K562 (cell line): ENCODE results near the gene CARMIL1. TPM values are rescaled to one million over a fixed set of nuclear protein-coding genes. Genes with fewer than 3 reads are reported as not detected.

ENCODE experiments used
- ATF2 ChIP-seq: sonication (generic); formaldehyde crosslinking; IDR thresholded peaks from 2 replicates; pipeline ENCODE4 v1.8.1; 2022; ENCODE audit warnings: missing genetic modification reagents
- BRD9 ChIP-seq: fragments of 450-650 bp; IDR thresholded peaks from 2 replicates; pipeline ENCODE4 v1.6.1; 2018; ENCODE audit warnings: low read depth; ENCODE audit not compliant: partially characterized antibody
- DNMT1 ChIP-seq: fragments of 450-650 bp; IDR thresholded peaks from 2 replicates; pipeline ENCODE4 v1.6.1; 2016; ENCODE audit warnings: antibody characterized with exemption, mild to moderate bottlenecking
- FOXA1 ChIP-seq: fragments of 450-650 bp; IDR thresholded peaks from 2 replicates; pipeline ENCODE4 v1.6.1; 2016; ENCODE audit warnings: mild to moderate bottlenecking, borderline replicate concordance
- GMEB1 ChIP-seq: fragments of 250-450 bp; sonication (Bioruptor Pico); IDR thresholded peaks from 2 replicates; pipeline ENCODE4 v1.4.0; 2020; ENCODE audit warnings: mild to moderate bottlenecking
- ID3 ChIP-seq, 2 experiments: fragments of 250-450 bp in 1 of 2; fragments of 450-650 bp in 1 of 2; sonication (Bioruptor Pico) in 1 of 2; IDR thresholded peaks; 2 replicates each; pipeline versions ENCODE4 v1.6.1 to v1.8.0; 2016 to 2021; ENCODE audit warnings: mild to moderate bottlenecking in 2 of 2, moderate library complexity in 2 of 2, missing compliant biosample characterization in 1 of 2, missing genetic modification characterization in 1 of 2
- NFATC3 ChIP-seq: fragments of 450-650 bp; IDR thresholded peaks from 2 replicates; pipeline ENCODE4 v1.6.1; 2017; ENCODE audit warnings: mild to moderate bottlenecking
- NFIC ChIP-seq: fragments of 450-650 bp; IDR thresholded peaks from 2 replicates; pipeline ENCODE4 v1.6.1; 2017; ENCODE audit warnings: mild to moderate bottlenecking, inconsistent platforms
- PKNOX1 ChIP-seq: fragments of 450-650 bp; IDR thresholded peaks from 2 replicates; pipeline ENCODE4 v1.6.1; 2016
- POLR2AphosphoS5 ChIP-seq: IDR thresholded peaks from 2 replicates; pipeline ENCODE4 v1.6.1; 2011; ENCODE audit warnings: mild to moderate bottlenecking, low read depth, low read length, moderate library complexity; ENCODE audit not compliant: control insufficient read depth, insufficient read depth
- POLR2B ChIP-seq: fragments of 450-650 bp; IDR thresholded peaks from 2 replicates; pipeline ENCODE4 v1.6.1; 2018; ENCODE audit warnings: low read depth; ENCODE audit not compliant: partially characterized antibody
- RBM39 ChIP-seq: fragments of 200-400 bp; formaldehyde crosslinking; optimal IDR thresholded peaks from 2 replicates; pipeline ENCODE3; 2018; ENCODE audit warnings: low read depth, low read length
- SIX5 ChIP-seq, 2 experiments: IDR thresholded peaks; 2 replicates each; pipeline ENCODE4 v1.6.1; 2011; ENCODE audit warnings: low read length in 2 of 2, borderline replicate concordance in 1 of 2, low read depth in 1 of 2, mild to moderate bottlenecking in 1 of 2, moderate library complexity in 1 of 2; ENCODE audit not compliant: insufficient read depth in 1 of 2
- SMARCA4 ChIP-seq: fragments of 450-650 bp; IDR thresholded peaks from 2 replicates; pipeline ENCODE4 v1.6.1; 2016
- TAL1 ChIP-seq: fragments of 450-650 bp; IDR thresholded peaks from 2 replicates; pipeline ENCODE4 v1.6.1; 2016; ENCODE audit warnings: mild to moderate bottlenecking
- THRAP3 ChIP-seq: fragments of 450-650 bp; IDR thresholded peaks from 2 replicates; pipeline ENCODE4 v1.6.1; 2016; ENCODE audit warnings: mild to moderate bottlenecking, inconsistent platforms, borderline replicate concordance
- TRIM24 ChIP-seq, 2 experiments: fragments of 450-650 bp; IDR thresholded peaks; 2 replicates each; pipeline ENCODE4 v1.6.1; 2016
- VEZF1 ChIP-seq: fragments of 200-800 bp; sonication (Bioruptor generic); IDR thresholded peaks from 2 replicates; pipeline ENCODE4 v1.6.1; 2017; ENCODE audit warnings: missing genetic modification characterization, missing compliant biosample characterization
- ZNF12 ChIP-seq: sonication (generic); formaldehyde crosslinking; IDR thresholded peaks from 2 replicates; pipeline ENCODE4 v1.4.0; 2020; ENCODE audit warnings: mild to moderate bottlenecking, missing genetic modification reagents
- ZNF445 ChIP-seq: fragments of 250-450 bp; sonication (Bioruptor Pico); IDR thresholded peaks from 2 replicates; pipeline ENCODE4 v1.4.0; 2020; ENCODE audit warnings: low read depth, mild to moderate bottlenecking, moderate library complexity
- ZNF511 ChIP-seq: sonication (generic); formaldehyde crosslinking; IDR thresholded peaks from 2 replicates; pipeline ENCODE4 v1.8.0; 2022; ENCODE audit warnings: mild to moderate bottlenecking, missing genetic modification reagents
- ZNF644 ChIP-seq: fragments of 200-800 bp; sonication (Bioruptor generic); IDR thresholded peaks from 2 replicates; pipeline ENCODE4 v1.6.1; 2016; ENCODE audit warnings: low read depth, missing genetic modification characterization, missing compliant biosample characterization
- ZNF780A ChIP-seq: fragments of 250-450 bp; sonication (Bioruptor Pico); IDR thresholded peaks from 2 replicates; pipeline ENCODE4 v1.5.0; 2021; ENCODE audit warnings: mild to moderate bottlenecking
- ZNF79 ChIP-seq: fragments of 250-450 bp; sonication (Bioruptor Pico); IDR thresholded peaks from 2 replicates; pipeline ENCODE4 v1.4.0; 2020; ENCODE audit warnings: low read depth, mild to moderate bottlenecking, moderate library complexity
- polyA plus RNA-seq, 8 experiments: library from polyadenylated mRNA; depleted of rRNA in 4 of 8; stranded (reverse) in 5 of 8; unstranded in 3 of 8; fragments of >200 nt; fragmentation: Nextera tagmentation in 2 of 8; fragmentation: Illumina TruSeq in 1 of 8; extraction: Ambion mirVana in 2 of 8; extraction: Trizol in 1 of 8; gene quantifications; 2 replicates each; pipeline versions ENCODE4 v1.2.1 to v1.2.3, GENCODE V29; 2011 to 2014; ENCODE audit warnings: inconsistent platforms in 1 of 8, missing spikeins in 1 of 8
- total RNA-seq, 7 experiments: library from RNA; depleted of rRNA in 6 of 7; stranded (reverse); fragments of >200 nt in 6 of 7; fragmentation: Illumina TruSeq in 2 of 7; extraction: Trizol in 2 of 7; gene quantifications; 2 replicates each; pipeline versions ENCODE4 v1.2.1 to v1.2.3, GENCODE V29; 2011 to 2021; ENCODE audit warnings: low replicate concordance in 1 of 7

Gene CARMIL1
- total and polyA plus RNA-seq, 9 of the 15 experiments (the other 6 are each of a cell fraction or from before 2014, with no cell fraction given) = 0.04 to 0.32 (median 0.10) TPM; not detected in 1

- TF ChIP-seq TRIM24 (IDR thresholded peaks at IDR 0.05) (no peak), ATF2 (CRISPR knock-in tag) (no peak), FOXA1 (no peak), ZNF445 (CRISPR knock-in tag) (no peak), POLR2AphosphoS5 (no peak), NFIC (no peak), ZNF12 (no peak), GMEB1 (no peak), NFATC3 (no peak), TAL1 (no peak), ZNF644 (tag) (0 out of 2 replicates have a peak, but pooled peaks have one; percentile 41), DNMT1 (no peak), SMARCA4 (no peak), POLR2B (no peak), SIX5 (IDR thresholded peaks at IDR 0.05; ENCODE audit: borderline replicate concordance in 1 of 2, insufficient read depth in 1 of 2, low read depth in 1 of 2, low read length in 2 of 2) (no peak), ID3 (CRISPR knock-in tag; IDR thresholded peaks at IDR 0.05) (no peak), ID3 (tag; IDR thresholded peaks at IDR 0.05) (no peak), ZNF780A (CRISPR knock-in tag) (no peak), THRAP3 (no peak), PKNOX1 (no peak), BRD9 (no peak), ZNF79 (CRISPR knock-in tag) (no peak), VEZF1 (no peak), RBM39 (no peak), ZNF511 (CRISPR knock-in tag) (peak; percentile 80; the same call in 1 of the 2 replicates)
Observed at GRCh38 chr6:25652007-25652515, 372.9 kb downstream of the CARMIL1 start, which contains the start of gene SCGN (continued).
